ENCODE results near the gene OR10K1. TPM values are rescaled to one million over a fixed set of nuclear protein-coding genes. Genes with fewer than 3 reads are reported as not detected.

OR10K1 gene
- total and polyA plus RNA-seq, 2 donors (not counting 1 experiment from before 2014, with no cell fraction given) = not detected

DNA sequence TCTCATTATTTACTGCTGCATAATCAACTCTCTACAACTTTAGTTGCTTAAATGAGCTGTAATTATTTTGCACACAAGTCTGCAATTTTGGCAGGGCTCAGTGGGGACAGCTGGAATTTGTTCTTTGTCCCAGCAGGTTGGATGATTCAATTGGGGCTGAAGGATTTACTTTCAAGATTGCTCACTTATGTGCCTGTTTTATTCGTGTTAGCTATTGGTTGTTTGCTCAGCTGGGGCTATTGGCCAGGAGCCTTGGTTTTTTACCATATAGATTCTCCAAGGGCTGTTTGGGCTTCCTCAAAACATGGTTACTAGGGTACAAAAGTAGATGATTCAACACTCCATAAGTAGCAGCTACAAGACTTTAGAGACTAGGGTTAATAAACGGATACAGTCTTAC lies 23.8 kb downstream of the OR10K1 start:
- Histone ChIP-seq H3K4me1 (ENCODE audit: control insufficient read depth in 2 of 2, insufficient read depth in 2 of 2, low read length in 2 of 2) (no peaks in the 10 kb centered on the region), H3K4me2 (replicated peaks; ENCODE audit: low read depth, low read length, poor library complexity, severe bottlenecking) (no peak overlapping the region), H3K9ac (ENCODE audit: low read length) (no peak overlapping the region), H3K36me3 (replicated peaks in 1 of 2; ENCODE audit: control extremely low read depth in 1 of 2, control insufficient read depth in 1 of 2, extremely low read depth in 1 of 2, insufficient read depth in 2 of 2, low read length in 1 of 2) (no peaks in the 10 kb centered on the region), H2AFZ (ENCODE audit: insufficient read depth, low read depth, low read length, poor library complexity, severe bottlenecking) (no peak overlapping the region), H3K79me2 (ENCODE audit: control insufficient read depth, insufficient read depth, low read length) (no peaks in the 10 kb centered on the region), H3K27me3 (replicated peaks in 1 of 4; ENCODE audit: control extremely low read depth in 1 of 4, control insufficient read depth in 3 of 4, insufficient read depth in 4 of 4, low read length in 3 of 4) (peaks cover 0 to 5% (median 2%) of the 10 kb centered on the region in 4 experiments), H3K4me3 (ENCODE audit: control extremely low read depth in 1 of 5, extremely low read depth in 1 of 5, insufficient read depth in 1 of 5, low read depth in 2 of 5, low read length in 4 of 5) (no peak overlapping the region), H3K27ac (ENCODE audit: low read length in 2 of 2) (no peak overlapping the region), H3K9me3 (ENCODE audit: control extremely low read depth in 1 of 3, control insufficient read depth in 2 of 3, insufficient read depth in 1 of 3, low read length in 2 of 3) (peaks cover 0 to 2% (median 0%) of the 10 kb centered on the region in 3 donors), H4K20me1 (ENCODE audit: control insufficient read depth, insufficient read depth, low read length, poor library complexity, severe bottlenecking) (no peaks in the 10 kb centered on the region)
- intact Hi-C loops (cut with micrococcal nuclease) = no loop called here
- Mint-ChIP-seq H3K4me1 (no peaks in the 10 kb centered on the region), H3K27ac (no peak overlapping the region), H3K4me3 (no peak overlapping the region), H3K9me3 (ENCODE audit: insufficient read depth) (no peaks in the 10 kb centered on the region), H3K27me3 (peaks cover 3% of the 10 kb centered on the region)
- ATAC-seq (ENCODE audit: low read depth) (no peak), DNase-seq (no peak)
- POLR2A ChIA-PET = no interaction called here
- CTCF ChIA-PET = interaction anchor here (1.8 kb wide), 1 partner anchor 11 kb away, joined by 6 read pairs; no protein-coding TSS in a partner anchor
- TF ChIP-seq, protein P1, sequence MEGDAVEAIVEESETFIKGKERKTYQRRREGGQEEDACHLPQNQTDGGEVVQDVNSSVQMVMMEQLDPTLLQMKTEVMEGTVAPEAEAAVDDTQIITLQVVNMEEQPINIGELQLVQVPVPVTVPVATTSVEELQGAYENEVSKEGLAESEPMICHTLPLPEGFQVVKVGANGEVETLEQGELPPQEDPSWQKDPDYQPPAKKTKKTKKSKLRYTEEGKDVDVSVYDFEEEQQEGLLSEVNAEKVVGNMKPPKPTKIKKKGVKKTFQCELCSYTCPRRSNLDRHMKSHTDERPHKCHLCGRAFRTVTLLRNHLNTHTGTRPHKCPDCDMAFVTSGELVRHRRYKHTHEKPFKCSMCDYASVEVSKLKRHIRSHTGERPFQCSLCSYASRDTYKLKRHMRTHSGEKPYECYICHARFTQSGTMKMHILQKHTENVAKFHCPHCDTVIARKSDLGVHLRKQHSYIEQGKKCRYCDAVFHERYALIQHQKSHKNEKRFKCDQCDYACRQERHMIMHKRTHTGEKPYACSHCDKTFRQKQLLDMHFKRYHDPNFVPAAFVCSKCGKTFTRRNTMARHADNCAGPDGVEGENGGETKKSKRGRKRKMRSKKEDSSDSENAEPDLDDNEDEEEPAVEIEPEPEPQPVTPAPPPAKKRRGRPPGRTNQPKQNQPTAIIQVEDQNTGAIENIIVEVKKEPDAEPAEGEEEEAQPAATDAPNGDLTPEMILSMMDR (IDR thresholded peaks at IDR 0.05) = no peak
- TF ChIP-seq EZH2 (IDR thresholded peaks at IDR 0.05; ENCODE audit: borderline replicate concordance, insufficient read depth, low read depth, low read length, poor library complexity, severe bottlenecking) = no peak
- WGBS (ENCODE audit: insufficient coverage) = no CpG with 5 or more reads among the region's 2 CpGs

DNA sequence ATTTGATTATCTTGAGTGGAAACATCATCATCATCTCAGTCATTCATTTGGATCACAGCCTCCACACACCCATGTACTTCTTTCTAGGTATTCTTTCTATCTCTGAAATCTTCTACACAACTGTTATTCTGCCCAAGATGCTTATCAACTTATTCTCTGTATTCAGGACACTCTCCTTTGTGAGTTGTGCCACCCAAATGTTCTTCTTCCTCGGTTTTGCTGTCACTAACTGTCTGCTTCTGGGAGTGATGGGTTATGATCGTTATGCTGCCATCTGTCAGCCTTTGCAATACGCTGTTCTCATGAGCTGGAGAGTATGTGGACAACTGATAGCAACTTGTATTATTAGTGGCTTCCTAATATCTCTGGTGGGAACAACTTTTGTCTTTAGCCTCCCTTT lies 29.7 kb downstream of the OR10K1 start:
- intact Hi-C loops (cut with micrococcal nuclease) = no loop called here
- peaks cover 0 to 1% (median 0%) of the 10 kb centered on the region in 3 donors for H3K9me3 ChIP-seq (ENCODE audit: control extremely low read depth in 1 of 3, control insufficient read depth in 2 of 3, insufficient read depth in 1 of 3, low read length in 2 of 3)
- ChIA-PET CTCF (no interaction called here), POLR2A (no interaction called here)
- no peaks in the 10 kb centered on the region for H4K20me1 ChIP-seq (ENCODE audit: control insufficient read depth, insufficient read depth, low read length, poor library complexity, severe bottlenecking)
- WGBS (ENCODE audit: insufficient coverage) = 100% methylated on average over 2 of the region's 3 CpGs
- H3K36me3 ChIP-seq (replicated peaks in 1 of 2; ENCODE audit: control extremely low read depth in 1 of 2, control insufficient read depth in 1 of 2, extremely low read depth in 1 of 2, insufficient read depth in 2 of 2, low read length in 1 of 2) = no peaks in the 10 kb centered on the region
- Mint-ChIP-seq H3K27ac (no peak overlapping the region), H3K4me1 (peaks cover under 1% of the 10 kb centered on the region), H3K27me3 (peaks cover 3% of the 10 kb centered on the region), H3K9me3 (ENCODE audit: insufficient read depth) (no peaks in the 10 kb centered on the region), H3K4me3 (no peak overlapping the region)
- peaks cover 0 to 5% (median 0%) of the 10 kb centered on the region in 4 experiments for H3K27me3 ChIP-seq (replicated peaks in 1 of 4; ENCODE audit: control extremely low read depth in 1 of 4, control insufficient read depth in 3 of 4, insufficient read depth in 4 of 4, low read length in 3 of 4)
- no peak overlapping the region for H3K27ac ChIP-seq (ENCODE audit: low read length in 2 of 2)
- no peak for TF ChIP-seq EZH2 (IDR thresholded peaks at IDR 0.05; ENCODE audit: borderline replicate concordance, insufficient read depth, low read depth, low read length, poor library complexity, severe bottlenecking)
- TF ChIP-seq, protein P1 (IDR thresholded peaks at IDR 0.05) = no peak
- no peaks in the 10 kb centered on the region for H3K79me2 ChIP-seq (ENCODE audit: control insufficient read depth, insufficient read depth, low read length)
- no peak overlapping the region for H3K4me3 ChIP-seq (ENCODE audit: control extremely low read depth in 1 of 5, extremely low read depth in 1 of 5, insufficient read depth in 1 of 5, low read depth in 2 of 5, low read length in 4 of 5)
- no peak overlapping the region for H2AFZ ChIP-seq (ENCODE audit: insufficient read depth, low read depth, low read length, poor library complexity, severe bottlenecking)
- no peak overlapping the region for H3K4me2 ChIP-seq (replicated peaks; ENCODE audit: low read depth, low read length, poor library complexity, severe bottlenecking)
- ATAC-seq (ENCODE audit: low read depth) (no peak), DNase-seq (no peak)
- H3K9ac ChIP-seq (ENCODE audit: low read length) = no peak overlapping the region
- no peaks in the 10 kb centered on the region for H3K4me1 ChIP-seq (ENCODE audit: control insufficient read depth in 2 of 2, insufficient read depth in 2 of 2, low read length in 2 of 2)
